Osteoblast (primary cell): Measurements from ENCODE around the gene ADCY2. TPM values are rescaled to one million over a fixed set of nuclear protein-coding genes. Genes with fewer than 3 reads are reported as not detected.

Source experiments
- DNase-seq: peaks from one replicate; pipeline ENCODE4 v3.0.0; 2011; ENCODE audit warnings: low spot score, mixed read lengths; ENCODE audit not compliant: insufficient read length; ENCODE audit errors: missing footprints
- H2AFZ ChIP-seq: 2 replicates; pipeline ENCODE4 v1.6.0; 2011; ENCODE audit warnings: mild to moderate bottlenecking, low read length
- H3K27ac ChIP-seq: 2 replicates; pipeline ENCODE4 v1.5.1; 2011; ENCODE audit warnings: mild to moderate bottlenecking, low read depth, low read length, moderate library complexity
- H3K27me3 ChIP-seq: 2 replicates; pipeline ENCODE4 v1.6.0; 2012; ENCODE audit warnings: mild to moderate bottlenecking, control low read depth, inconsistent platforms, low read length, moderate library complexity; ENCODE audit not compliant: insufficient read depth
- H3K36me3 ChIP-seq: 2 replicates; pipeline ENCODE4 v1.5.1; 2011; ENCODE audit warnings: mild to moderate bottlenecking, low read length, control low read depth, moderate library complexity; ENCODE audit not compliant: insufficient read depth
- H3K4me1 ChIP-seq: 2 replicates; pipeline ENCODE4 v1.5.1; 2011; ENCODE audit warnings: mild to moderate bottlenecking, low read length, control low read depth, moderate library complexity; ENCODE audit not compliant: insufficient read depth
- H3K4me2 ChIP-seq: 2 replicates; pipeline ENCODE4 v1.6.0; 2011; ENCODE audit warnings: mild to moderate bottlenecking, low read length; ENCODE audit not compliant: insufficient read depth
- H3K4me3 ChIP-seq: fragments of 200-600 bp; sonication (generic); 3 replicates; pipeline ENCODE4 v1.5.1; 2012; ENCODE audit warnings: mild to moderate bottlenecking, low read length, inconsistent platforms; ENCODE audit not compliant: insufficient read depth
- H3K79me2 ChIP-seq: 2 replicates; pipeline ENCODE4 v1.6.0; 2012; ENCODE audit warnings: mild to moderate bottlenecking, low read length, control low read depth, inconsistent platforms; ENCODE audit not compliant: insufficient read depth
- H3K9me3 ChIP-seq: 2 replicates; pipeline ENCODE4 v1.5.1; 2011; ENCODE audit warnings: low read depth, low read length, control low read depth
- H4K20me1 ChIP-seq: 2 replicates; pipeline ENCODE4 v1.6.0; 2012; ENCODE audit warnings: mild to moderate bottlenecking, low read length, control low read depth; ENCODE audit not compliant: insufficient read depth
- CTCF ChIP-seq: IDR thresholded peaks from 2 replicates; pipeline ENCODE4 v1.5.1; 2011; ENCODE audit warnings: mild to moderate bottlenecking, low read depth, low read length, moderate library complexity; ENCODE audit errors: extremely low read depth
- total RNA-seq: library from RNA; depleted of rRNA; stranded (reverse); fragments of >200 nt; gene quantifications from 2 replicates; pipeline ENCODE4 v1.2.3, GENCODE V29; 2012

Gene ADCY2
- total RNA-seq, 1 donor: under 0.01 TPM

DNA sequence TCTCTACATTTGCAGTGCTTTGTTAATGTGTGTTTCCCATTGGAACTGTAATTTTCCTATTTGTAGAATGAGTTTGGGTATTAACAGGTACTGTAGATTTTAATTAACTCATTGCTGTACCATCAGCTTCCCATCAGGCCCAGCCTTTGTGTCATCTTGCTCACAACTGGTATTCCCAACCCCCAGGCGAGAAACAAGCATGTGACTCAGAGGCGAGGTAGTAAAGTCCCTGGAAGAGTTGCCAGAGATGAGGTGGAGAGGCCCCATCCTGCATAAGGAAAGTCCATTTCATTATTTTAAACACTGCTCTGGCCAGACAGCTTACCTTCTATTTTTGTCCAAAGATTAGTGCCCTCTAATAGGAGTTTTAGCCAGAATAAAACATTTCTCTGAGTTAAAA lies 29.9 kb downstream of the ADCY2 start:
- no peak overlapping the region for H3K4me3 ChIP-seq
- no peaks in the 10 kb centered on the region for H3K9me3 ChIP-seq
- no peaks in the 10 kb centered on the region for H3K27me3 ChIP-seq
- H3K79me2 ChIP-seq: no peaks in the 10 kb centered on the region
- no peak for DNase-seq
- no peak overlapping the region for H3K4me2 ChIP-seq
- no peaks in the 10 kb centered on the region for H3K4me1 ChIP-seq
- TF ChIP-seq CTCF: no peak
- H3K27ac ChIP-seq: no peak overlapping the region
- no peaks in the 10 kb centered on the region for H3K36me3 ChIP-seq
- no peak overlapping the region for H2AFZ ChIP-seq
- H4K20me1 ChIP-seq: no peaks in the 10 kb centered on the region

DNA sequence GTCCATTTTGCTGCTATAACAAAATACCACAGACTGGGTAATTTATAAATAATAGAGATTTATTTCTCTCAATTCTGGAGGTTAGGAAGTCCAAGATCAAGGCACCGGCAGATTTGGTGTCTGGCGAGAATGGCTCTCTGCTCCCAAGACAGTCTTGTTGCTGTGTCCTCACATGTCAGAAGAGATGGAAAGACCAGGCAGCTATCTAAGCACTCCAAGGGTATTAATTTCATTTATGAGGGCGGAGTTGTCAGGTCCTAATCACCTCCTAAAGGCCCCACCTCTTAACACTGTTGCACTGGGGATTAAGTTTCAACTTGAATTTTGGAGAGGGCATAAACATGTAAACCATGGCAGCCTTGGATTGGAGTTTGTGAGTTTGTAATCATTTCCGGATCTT lies 30.3 kb downstream of the ADCY2 start:
- no peak overlapping the region for H3K4me2 ChIP-seq
- no peak for TF ChIP-seq CTCF
- H3K27ac ChIP-seq: no peak overlapping the region
- no peaks in the 10 kb centered on the region for H3K79me2 ChIP-seq
- DNase-seq: no peak
- no peak overlapping the region for H2AFZ ChIP-seq
- no peaks in the 10 kb centered on the region for H3K4me1 ChIP-seq
- no peaks in the 10 kb centered on the region for H3K27me3 ChIP-seq
- no peak overlapping the region for H3K4me3 ChIP-seq
- H3K9me3 ChIP-seq: no peaks in the 10 kb centered on the region
- no peaks in the 10 kb centered on the region for H4K20me1 ChIP-seq
- no peaks in the 10 kb centered on the region for H3K36me3 ChIP-seq

DNA sequence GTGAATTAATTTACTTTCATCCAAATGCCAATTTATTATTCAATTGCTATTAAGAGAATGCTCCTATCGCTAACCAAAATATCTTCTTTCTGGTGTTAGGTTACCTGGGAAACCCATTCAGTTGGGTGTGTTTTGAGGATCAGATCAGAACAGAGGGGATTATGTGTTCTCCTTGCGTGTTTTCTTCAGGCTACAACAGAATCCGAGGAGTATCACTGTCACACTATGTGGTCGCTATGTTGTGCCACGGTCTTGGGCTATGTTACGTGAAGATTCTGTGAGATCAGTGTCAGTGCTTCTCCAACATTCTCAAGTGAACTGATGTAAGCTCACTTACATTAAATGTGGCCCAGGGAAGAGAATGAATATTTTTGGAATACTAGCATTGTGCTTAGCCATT lies 39.0 kb downstream of the ADCY2 start:
- H3K4me3 ChIP-seq: no peak overlapping the region
- DNase-seq: no peak

DNA sequence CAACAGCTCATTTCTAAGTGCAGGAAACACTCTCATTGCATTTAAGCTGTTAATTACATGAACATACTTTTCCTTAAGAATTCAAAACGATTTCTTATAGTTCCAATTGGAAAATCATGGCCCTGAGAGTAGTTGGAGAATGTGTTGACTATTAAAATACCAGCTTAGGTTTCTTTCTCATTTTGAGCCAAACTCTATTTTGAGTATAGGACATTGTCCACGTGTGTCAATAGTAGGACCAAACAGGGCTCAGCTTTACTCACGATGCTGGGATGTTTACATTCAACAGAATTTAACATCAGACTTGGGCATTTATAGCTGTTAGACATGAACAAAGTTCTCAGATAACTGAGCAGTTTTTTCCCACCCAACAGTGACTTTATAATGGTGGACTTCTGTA lies 39.6 kb downstream of the ADCY2 start:
- Histone ChIP-seq H3K4me3 (no peak overlapping the region), H3K9me3 (peaks cover 2% of the 10 kb centered on the region), H3K36me3 (no peaks in the 10 kb centered on the region), H2AFZ (no peak overlapping the region), H3K79me2 (no peaks in the 10 kb centered on the region), H3K27ac (no peak overlapping the region), H3K4me1 (no peaks in the 10 kb centered on the region), H4K20me1 (no peaks in the 10 kb centered on the region), H3K4me2 (no peak overlapping the region), H3K27me3 (no peaks in the 10 kb centered on the region)
- no peak for TF ChIP-seq CTCF
- DNase-seq: no peak

More for the DNA sequence above, 39.0 kb downstream of the ADCY2 start:
- Histone ChIP-seq H3K27me3 (no peaks in the 10 kb centered on the region), H3K79me2 (no peaks in the 10 kb centered on the region), H4K20me1 (no peaks in the 10 kb centered on the region), H3K4me2 (no peak overlapping the region), H3K27ac (no peak overlapping the region), H2AFZ (no peak overlapping the region), H3K9me3 (peaks cover 2% of the 10 kb centered on the region), H3K36me3 (no peaks in the 10 kb centered on the region), H3K4me1 (no peaks in the 10 kb centered on the region)
- TF ChIP-seq CTCF: no peak
